Transverse colon (tissue), 4 donors: ENCODE results near the gene PDZD2. TPM values are rescaled to one million over a fixed set of nuclear protein-coding genes. Genes with fewer than 3 reads are reported as not detected.

ENCODE experiments used
- DNase-seq: peaks from one replicate; pipeline ENCODE4 v3.0.0-alpha.2; 2019
- H3K27ac ChIP-seq, 4 donors: fragments of 200-600 bp; sonication (generic); 2 replicates each; pipeline ENCODE4 v1.5.1; 2016 to 2018; ENCODE audit warnings: inconsistent platforms in 4 of 4
- H3K27me3 ChIP-seq: fragments of 200-600 bp; sonication (generic); 2 replicates; pipeline ENCODE4 v1.5.1; 2017; ENCODE audit warnings: inconsistent platforms
- H3K36me3 ChIP-seq, 4 donors: fragments of 200-600 bp; sonication (generic); 2 replicates each; pipeline ENCODE4 v1.5.1; 2017 to 2019; ENCODE audit warnings: inconsistent platforms in 4 of 4
- H3K4me1 ChIP-seq, 4 donors: fragments of 200-600 bp; sonication (generic); 2 replicates each; pipeline ENCODE4 v1.5.1; 2017 to 2020; ENCODE audit warnings: inconsistent platforms in 4 of 4
- H3K4me3 ChIP-seq, 4 donors: fragments of 200-600 bp; sonication (generic); 1 replicate in 1 of 4; 2 replicates in 3 of 4; pipeline versions ENCODE4 v1.5.1 to v1.6.1; 2017 to 2019; ENCODE audit warnings: inconsistent platforms in 4 of 4
- H3K9me3 ChIP-seq, 2 donors: fragments of 200-600 bp; sonication (generic); 2 replicates each; pipeline ENCODE4 v1.5.1; 2017 to 2019; ENCODE audit warnings: inconsistent platforms in 2 of 2
- CTCF ChIP-seq, 5 experiments: fragments of 200-600 bp in 3 of 5; fragments of 450-650 bp in 2 of 5; sonication (generic) in 3 of 5; IDR thresholded peaks; 1 replicate in 2 of 5; 2 replicates in 3 of 5; pipeline ENCODE4 v1.5.1; 2016 to 2017; ENCODE audit warnings: antibody characterized with exemption in 5 of 5, inconsistent platforms in 3 of 5, mild to moderate bottlenecking in 2 of 5, moderate library complexity in 1 of 5
- EP300 ChIP-seq: sonication (generic); formaldehyde crosslinking; IDR thresholded peaks from one replicate; pipeline ENCODE4 v1.6.1; 2017; ENCODE audit warnings: antibody characterized with exemption, low read depth
- POLR2A ChIP-seq: fragments of 450-650 bp; IDR thresholded peaks from one replicate; pipeline ENCODE4 v1.6.1; 2016; ENCODE audit warnings: antibody characterized with exemption, mild to moderate bottlenecking, moderate library complexity
- POLR2AphosphoS5 ChIP-seq, 3 donors: sonication (generic); formaldehyde crosslinking; IDR thresholded peaks; one replicate each; pipeline ENCODE4 v1.6.1; 2016; ENCODE audit warnings: antibody characterized with exemption in 3 of 3
- WGBS, 2 donors: methylation state at CpG; one replicate each; pipeline ENCODE4 v1.1.5; 2018; ENCODE audit warnings: low coverage in 1 of 2; 5-methylcytosine and 5-hydroxymethylcytosine counted together
- in situ Hi-C, 4 donors: fragments of 200-750 bp; cut with MboI; loops; one replicate each; pipeline versions ENCODE4 v1.15.0 to v1.15.1; 2017; ENCODE audit warnings: low sequenced_read_pairs in 3 of 4, low pct_ligation_motif_present in 1 of 4, low pct_unique_long_range_greater_than_20kb in 1 of 4
- intact Hi-C: fragments of 100-400 bp; cut with DNase I; formaldehyde crosslinking; loops from one replicate; pipeline ENCODE4 v1.15.1; 2023; ENCODE audit warnings: low total_unique reads
- total RNA-seq, 4 donors: library from RNA; depleted of rRNA; stranded (reverse); fragments of >200 nt; gene quantifications; one replicate each; pipeline ENCODE4 v1.1.0, GENCODE V29; 2016

Gene PDZD2
- total RNA-seq, 4 donors from 2014 or later = 2.0 to 3.7 (median 2.8) TPM

GRCh38 chr5:32087086-32088082 is 448.5 kb downstream of the PDZD2 start:
- 89 to 96% methylated on average over 3 to 20 of the region's 24 CpGs for WGBS, 2 donors
- Histone ChIP-seq H3K4me3 (no peak overlapping the region), H3K9me3 (no peaks in the 10 kb centered on the region), H3K36me3 (peaks cover 0 to under 1% (median 0%) of the 10 kb centered on the region in 4 donors), H3K27ac (no peak overlapping the region), H3K27me3 (no peaks in the 10 kb centered on the region), H3K4me1 (no peaks in the 10 kb centered on the region)
- in situ Hi-C loops (loop anchor here in 3 of 4 donors (25.0 kb wide), 1 partner anchor 500 kb away; no protein-coding TSS in a partner anchor), intact Hi-C loops (no loop called here)
- DNase-seq = no peak
- TF ChIP-seq POLR2A (no peak), CTCF (IDR thresholded peaks at IDR 0.05) (no peak), EP300 (no peak), POLR2AphosphoS5 (IDR thresholded peaks at IDR 0.05) (no peak)

GRCh38 chr5:32088214-32088613 is 449.3 kb downstream of the PDZD2 start:
- intact Hi-C loops (no loop called here), in situ Hi-C loops (loop anchor here in 3 of 4 donors (25.0 kb wide), 1 partner anchor 501 kb away; no protein-coding TSS in a partner anchor)
- DNase-seq = no peak
- no peaks in the 10 kb centered on the region for H3K9me3 ChIP-seq
- TF ChIP-seq CTCF (IDR thresholded peaks at IDR 0.05) = no peak
- H3K36me3 ChIP-seq = peaks cover 0 to 2% (median 0%) of the 10 kb centered on the region in 4 donors
- H3K27ac ChIP-seq = no peak overlapping the region
- WGBS, 2 donors = 93% methylated on average over 12 of the region's 12 CpGs; no CpG with 5 or more reads in 1 of the 2 donors
- H3K4me3 ChIP-seq = no peak overlapping the region
- H3K27me3 ChIP-seq = no peaks in the 10 kb centered on the region
- H3K4me1 ChIP-seq = no peaks in the 10 kb centered on the region

GRCh38 chr5:32089146-32090000 is 450.4 kb downstream of the PDZD2 start:
- in situ Hi-C loops (loop anchor here in 3 of 4 donors (25.0 kb wide), 1 partner anchor 502 kb away; no protein-coding TSS in a partner anchor), intact Hi-C loops (no loop called here)
- Histone ChIP-seq H3K4me1 (no peaks in the 10 kb centered on the region), H3K9me3 (no peaks in the 10 kb centered on the region), H3K27ac (no peak overlapping the region), H3K27me3 (no peaks in the 10 kb centered on the region), H3K4me3 (no peak overlapping the region), H3K36me3 (peaks cover 0 to 2% (median 0%) of the 10 kb centered on the region in 4 donors)
- 91% methylated on average over 30 of the region's 30 CpGs; no CpG with 5 or more reads in 1 of the 2 donors for WGBS, 2 donors
- TF ChIP-seq EP300 (no peak), POLR2A (no peak), CTCF (IDR thresholded peaks at IDR 0.05) (no peak)
- DNase-seq = no peak
